ENCODE results near the gene RETREG3.
A peak's percentile ranks its signal among the peaks of the same experiment; 100 is the strongest.

Gene RETREG3

DNA sequence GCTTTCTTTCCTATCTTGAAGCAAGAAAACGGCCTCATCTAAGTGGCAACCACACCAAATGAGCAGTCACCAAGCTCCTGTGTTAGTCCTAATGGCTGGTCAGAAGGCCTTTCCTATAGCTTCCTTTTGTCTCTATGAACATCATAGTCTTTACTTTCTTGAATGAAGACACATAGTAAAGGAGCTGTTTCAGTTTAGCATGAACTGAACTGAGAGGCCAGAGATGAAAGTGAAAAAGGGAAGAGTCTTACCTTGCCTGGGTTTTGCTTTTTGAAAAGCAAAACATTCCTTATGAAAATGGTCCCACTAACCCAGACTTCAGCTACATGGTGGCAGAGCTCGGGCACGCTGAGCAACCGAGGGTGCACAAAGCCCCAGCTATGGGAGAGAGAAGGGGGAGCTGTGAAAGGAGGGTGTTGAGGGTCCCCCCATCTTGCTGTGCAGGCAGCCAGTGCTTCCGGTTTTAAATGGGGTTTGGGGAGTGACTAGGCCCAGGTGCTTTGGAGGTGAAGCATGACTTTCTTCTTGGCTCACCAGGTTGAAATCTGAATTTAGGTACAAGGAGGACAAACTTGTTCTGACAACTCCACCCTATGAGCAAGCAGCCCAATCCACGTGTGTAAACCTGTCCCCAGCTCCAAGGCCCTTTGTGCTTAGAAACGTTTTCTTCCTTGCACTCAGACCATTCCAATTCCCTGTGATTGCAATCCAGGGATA is 22.5 kb downstream of the RETREG3 start:
- TF ChIP-seq, protein P1, sequence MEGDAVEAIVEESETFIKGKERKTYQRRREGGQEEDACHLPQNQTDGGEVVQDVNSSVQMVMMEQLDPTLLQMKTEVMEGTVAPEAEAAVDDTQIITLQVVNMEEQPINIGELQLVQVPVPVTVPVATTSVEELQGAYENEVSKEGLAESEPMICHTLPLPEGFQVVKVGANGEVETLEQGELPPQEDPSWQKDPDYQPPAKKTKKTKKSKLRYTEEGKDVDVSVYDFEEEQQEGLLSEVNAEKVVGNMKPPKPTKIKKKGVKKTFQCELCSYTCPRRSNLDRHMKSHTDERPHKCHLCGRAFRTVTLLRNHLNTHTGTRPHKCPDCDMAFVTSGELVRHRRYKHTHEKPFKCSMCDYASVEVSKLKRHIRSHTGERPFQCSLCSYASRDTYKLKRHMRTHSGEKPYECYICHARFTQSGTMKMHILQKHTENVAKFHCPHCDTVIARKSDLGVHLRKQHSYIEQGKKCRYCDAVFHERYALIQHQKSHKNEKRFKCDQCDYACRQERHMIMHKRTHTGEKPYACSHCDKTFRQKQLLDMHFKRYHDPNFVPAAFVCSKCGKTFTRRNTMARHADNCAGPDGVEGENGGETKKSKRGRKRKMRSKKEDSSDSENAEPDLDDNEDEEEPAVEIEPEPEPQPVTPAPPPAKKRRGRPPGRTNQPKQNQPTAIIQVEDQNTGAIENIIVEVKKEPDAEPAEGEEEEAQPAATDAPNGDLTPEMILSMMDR (IDR thresholded peaks at IDR 0.05; ENCODE audit: borderline replicate concordance, insufficient read depth, low read depth, low read length): no peak
- no peak overlapping the region for H3K4me3 ChIP-seq (ENCODE audit: low read depth, low read length)

DNA sequence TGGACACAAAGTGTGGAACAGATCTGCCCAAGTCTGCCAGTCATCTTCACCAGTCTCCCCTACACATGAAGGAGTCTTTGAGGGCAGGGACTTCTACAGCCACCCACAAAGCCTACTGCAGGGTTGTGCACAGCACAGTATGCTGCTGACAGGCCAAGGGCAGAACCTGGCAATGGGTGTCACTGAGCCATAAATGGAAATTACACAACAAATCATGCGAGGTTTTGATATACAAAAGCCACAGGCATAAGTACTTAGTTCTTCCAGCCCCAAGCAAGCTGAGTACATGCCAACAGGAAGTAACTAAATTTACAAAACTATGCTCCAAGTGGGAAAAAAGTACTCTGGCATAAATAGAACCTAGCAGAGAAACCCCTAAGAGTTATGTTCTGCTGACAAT is 23.8 kb downstream of the RETREG3 start:
- no peak overlapping the region for H3K4me3 ChIP-seq (ENCODE audit: low read depth, low read length)
- TF ChIP-seq, protein P1 (IDR thresholded peaks at IDR 0.05; ENCODE audit: borderline replicate concordance, insufficient read depth, low read depth, low read length): no peak

DNA sequence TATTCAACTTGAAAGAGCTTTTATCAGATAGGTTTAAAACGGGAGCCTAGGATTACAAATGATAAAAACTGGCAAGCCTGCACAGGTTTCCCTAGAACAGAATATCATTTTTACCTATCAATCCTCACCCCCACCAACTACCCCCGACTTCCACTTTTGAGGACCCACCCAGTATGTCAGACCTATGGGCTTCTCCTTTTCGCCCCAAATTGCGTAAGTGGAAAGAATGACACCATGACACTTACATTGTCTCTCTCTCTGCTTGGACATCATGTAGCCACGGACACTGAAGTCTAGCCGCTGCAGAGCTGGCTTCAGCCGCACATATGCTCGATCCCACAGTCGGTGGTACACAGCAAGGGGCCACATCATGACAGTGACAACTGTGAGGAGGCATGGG is 24.3 kb downstream of the RETREG3 start:
- no peak overlapping the region for H3K4me3 ChIP-seq (ENCODE audit: low read depth, low read length)
- TF ChIP-seq, protein P1 (IDR thresholded peaks at IDR 0.05; ENCODE audit: borderline replicate concordance, insufficient read depth, low read depth, low read length): no peak

DNA sequence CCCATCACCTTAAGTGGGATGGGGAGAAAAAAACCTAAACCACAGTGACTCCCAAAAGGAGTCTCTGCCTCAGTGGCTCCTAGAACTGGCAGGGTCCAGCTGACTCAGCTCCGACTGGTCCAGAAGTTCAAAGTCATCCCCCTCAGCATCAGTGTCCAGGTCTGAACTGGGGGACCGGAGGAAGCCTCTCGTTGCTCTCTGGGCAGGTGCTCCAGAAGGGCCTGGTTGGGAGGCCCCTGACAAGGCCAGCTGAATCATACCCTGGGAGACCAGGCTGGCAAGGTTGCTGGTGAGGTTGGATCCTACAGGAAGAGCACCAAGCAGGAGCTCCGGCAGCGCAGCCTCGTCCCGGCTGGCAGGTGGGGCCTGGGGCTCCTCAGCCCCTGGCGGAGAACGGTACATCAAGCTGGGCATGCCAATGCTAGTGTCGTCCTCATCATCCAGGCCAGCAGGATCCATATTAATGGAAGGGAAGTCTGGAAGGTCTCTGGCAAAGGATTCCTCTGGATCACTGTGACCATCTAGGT is 27.4 kb downstream of the RETREG3 start:
- no peak overlapping the region for H3K4me3 ChIP-seq (ENCODE audit: low read depth, low read length)
- TF ChIP-seq, protein P1 (IDR thresholded peaks at IDR 0.05; ENCODE audit: borderline replicate concordance, insufficient read depth, low read depth, low read length): no peak

DNA sequence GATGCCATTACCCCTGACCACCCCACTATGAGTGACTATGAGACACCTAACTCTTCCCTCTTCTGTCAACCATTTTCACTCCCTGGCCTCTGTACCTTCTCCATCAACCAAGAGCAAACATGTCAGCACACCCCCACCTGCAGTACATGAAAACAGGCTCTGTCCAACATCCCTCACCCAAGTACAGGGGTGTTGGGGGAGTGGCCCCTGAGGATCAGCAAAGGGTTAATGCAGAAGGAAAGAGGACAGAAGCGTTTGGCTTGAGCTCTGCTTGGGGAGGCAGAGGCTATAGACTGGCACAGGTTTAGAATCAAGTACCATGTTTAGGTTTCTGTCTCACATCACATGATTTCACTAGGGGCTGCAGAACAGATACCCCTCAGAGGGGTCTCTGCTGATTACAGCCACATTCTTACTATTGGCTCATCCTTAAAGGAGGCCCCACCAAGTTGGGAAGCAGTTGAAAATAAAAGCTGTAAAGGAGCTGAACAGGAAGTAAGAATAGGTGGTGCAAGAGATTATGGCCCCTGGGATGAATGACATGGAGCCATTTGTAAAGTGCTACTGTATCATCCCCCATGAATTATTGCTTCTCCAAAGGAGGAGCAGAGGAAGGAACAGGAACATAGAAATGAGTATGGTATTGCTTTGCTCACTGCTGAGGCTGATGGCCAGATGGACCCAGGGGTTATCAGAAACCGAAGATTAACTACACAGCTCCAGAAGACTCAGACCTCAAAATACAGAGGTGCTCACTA is 29.2 kb downstream of the RETREG3 start:
- H3K4me3 ChIP-seq (ENCODE audit: low read depth, low read length): no peak overlapping the region
- TF ChIP-seq, protein P1 (IDR thresholded peaks at IDR 0.05; ENCODE audit: borderline replicate concordance, insufficient read depth, low read depth, low read length): no peak

DNA sequence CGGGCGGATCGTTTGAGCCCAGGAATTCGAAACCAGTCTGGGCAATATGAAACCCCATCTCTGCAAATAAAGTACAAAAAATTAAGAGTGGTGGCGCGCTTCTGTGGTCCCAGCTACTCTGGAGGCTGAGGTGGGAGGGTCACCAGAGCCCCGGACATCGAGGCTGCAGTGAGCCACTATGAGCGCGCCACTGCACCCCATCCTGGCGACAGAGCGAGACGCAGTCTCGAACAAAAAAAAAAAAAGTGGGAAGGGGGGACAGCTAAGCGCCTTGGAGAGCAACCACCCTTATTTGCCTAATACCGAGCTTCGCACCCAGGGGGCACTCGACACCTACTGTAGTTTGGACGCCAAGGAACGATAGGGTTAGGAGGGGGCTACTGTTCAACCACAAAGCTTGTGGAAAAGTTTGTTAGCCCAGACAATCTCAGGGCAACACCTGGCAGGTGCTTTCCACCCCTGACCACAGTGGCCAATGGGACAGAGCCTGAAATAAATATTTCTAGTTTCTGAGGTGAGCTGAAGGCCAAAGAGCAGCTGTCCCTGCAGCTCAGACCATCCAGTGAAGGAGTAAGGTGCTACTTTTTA is 30.8 kb downstream of the RETREG3 start:
- TF ChIP-seq, protein P1 (IDR thresholded peaks at IDR 0.05; ENCODE audit: borderline replicate concordance, insufficient read depth, low read depth, low read length): peak; percentile 76
- peak overlapping the region; percentile 79 for H3K4me3 ChIP-seq (ENCODE audit: low read depth, low read length)

Data from GM12875 (cell line).